Measurements from ENCODE around the gene ZIC2. TPM values are rescaled to one million over a fixed set of nuclear protein-coding genes. Genes with fewer than 3 reads are reported as not detected.
"Not testable (repeated sequence)": the region's sequence is repeated elsewhere in the genome, so short reads cannot be mapped to it uniquely, and the experiment has no call there.

ZIC2 gene
- total and polyA plus RNA-seq, 2 of the 8 experiments (the other 6 are each of a cell fraction or from before 2014, with no cell fraction given) = 53.2 to 372 TPM

DNA sequence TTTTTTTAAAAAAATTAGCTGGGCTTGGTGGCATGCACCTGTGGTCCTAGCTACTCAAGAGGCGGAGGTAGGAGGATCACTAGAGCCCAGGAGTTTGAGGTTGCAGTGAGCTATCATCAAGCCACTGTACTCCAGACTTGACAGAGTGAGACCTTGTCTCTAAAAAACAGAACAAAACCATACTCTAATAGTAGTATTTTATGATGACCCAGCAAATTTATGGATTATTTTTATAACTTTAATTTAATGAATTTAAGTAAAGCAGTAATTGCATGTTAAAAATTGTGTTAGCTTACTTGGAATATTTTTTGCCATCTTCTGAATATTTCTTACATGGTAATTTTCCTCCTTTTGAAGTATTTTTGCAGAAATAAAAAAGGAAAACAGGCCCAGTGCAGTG, 48.3 kb downstream of the ZIC2 start (continued):
- TF ChIP-seq TCF12 (IDR thresholded peaks at IDR 0.05; ENCODE audit: low read depth, low read length) = no peak

DNA sequence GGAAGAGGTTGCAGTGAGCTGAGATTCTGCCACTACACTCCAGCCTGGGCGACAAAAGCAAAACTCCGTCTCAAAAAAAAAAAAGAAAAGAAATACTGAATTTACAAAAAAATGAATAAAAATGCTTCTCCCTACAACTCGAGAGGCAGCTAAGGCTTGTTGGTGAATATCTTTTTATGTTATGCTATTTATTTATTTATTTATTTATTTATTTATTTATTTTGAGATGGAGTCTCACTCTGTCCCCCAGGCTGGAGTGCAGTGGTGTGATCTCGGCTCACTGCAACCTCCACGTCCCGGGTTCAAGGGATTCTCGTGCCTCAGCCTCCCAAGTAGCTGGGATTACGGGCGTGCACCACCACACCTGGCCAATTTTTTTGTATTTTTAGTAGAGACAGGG, 51.1 kb downstream of the ZIC2 start:
- H2AK5ac ChIP-seq (ENCODE audit: low read depth, low read length); H3K56ac ChIP-seq (replicated peaks; ENCODE audit: insufficient read length, low read depth, low read length); H2BK5ac ChIP-seq (ENCODE audit: low read depth, low read length); H2BK12ac ChIP-seq (ENCODE audit: low read depth, low read length); H3K4me2 ChIP-seq (ENCODE audit: insufficient read depth in 1 of 2, low read depth in 2 of 2, low read length in 2 of 2); H4K8ac ChIP-seq (ENCODE audit: extremely low read depth, insufficient read depth, low read length); H2BK20ac ChIP-seq (ENCODE audit: low read length); H4K91ac ChIP-seq (replicated peaks; ENCODE audit: insufficient read length, low read length); H4K20me1 ChIP-seq (replicated peaks in 1 of 2; ENCODE audit: control insufficient read depth in 1 of 2, insufficient read depth in 2 of 2, low read length in 2 of 2); H2BK15ac ChIP-seq (ENCODE audit: low read length); H3K27me3 ChIP-seq (replicated peaks in 1 of 4; ENCODE audit: control insufficient read depth in 3 of 4, extremely low read depth in 1 of 4, insufficient read depth in 3 of 4, low read length in 3 of 4); H3K79me1 ChIP-seq (ENCODE audit: low read depth, low read length); POLR2A ChIA-PET (ENCODE audit: partially characterized antibody); CTCF ChIA-PET (ENCODE audit: partially characterized antibody); H3K9me3 ChIP-seq (ENCODE audit: insufficient read depth in 2 of 2, low read depth in 1 of 2, low read length in 1 of 2); H3K79me2 ChIP-seq (ENCODE audit: control insufficient read depth in 1 of 2, insufficient read depth in 2 of 2, low read length in 2 of 2); FAIRE-seq; H4K5ac ChIP-seq (ENCODE audit: insufficient read length, low read depth, low read length); H3K23ac ChIP-seq (ENCODE audit: insufficient read length); DNase-seq (ENCODE audit: low read depth in 1 of 2, low spot score in 2 of 2); H3K4ac ChIP-seq (replicated peaks; ENCODE audit: insufficient read length, low read depth, low read length); H3K4me3 ChIP-seq (ENCODE audit: extremely low read depth in 1 of 4, insufficient read depth in 2 of 4, low read depth in 3 of 4, low read length in 4 of 4); H3K14ac ChIP-seq (ENCODE audit: insufficient read length); H2BK120ac ChIP-seq (replicated peaks; ENCODE audit: low read depth, low read length); H2AFZ ChIP-seq (ENCODE audit: low read length); H3K23me2 ChIP-seq (ENCODE audit: low read depth, low read length); H3K4me1 ChIP-seq (replicated peaks in 1 of 4; ENCODE audit: control insufficient read depth in 3 of 4, insufficient read depth in 4 of 4, low read length in 3 of 4); H3K18ac ChIP-seq (ENCODE audit: extremely low read depth, low read length); H3K36me3 ChIP-seq (ENCODE audit: control insufficient read depth in 2 of 4, insufficient read depth in 4 of 4, low read length in 3 of 4); H3K9ac ChIP-seq (replicated peaks in 1 of 4; ENCODE audit: extremely low read depth in 1 of 4, low read depth in 3 of 4, low read length in 3 of 4); H3K27ac ChIP-seq (ENCODE audit: low read depth, low read length): not testable (repeated sequence)
- 96% methylated on average over 9 of the region's 9 CpGs; no CpG with 5 or more reads in 1 of the 2 experiments for WGBS, 2 experiments (ENCODE audit: extremely low coverage in 1 of 2, insufficient coverage in 1 of 2, insufficient read length in 1 of 2, insufficient replicate concordance in 2 of 2, low coverage in 1 of 2, low lambda C conversion rate in 2 of 2, missing lambda C conversion rate in 1 of 2)
